Fibroblast of pulmonary artery (primary cell): ENCODE results near the gene NCAPH2.

ENCODE experiments used
- DNase-seq: peaks from one replicate; pipeline ENCODE4 v3.0.0-alpha.2; 2010; ENCODE audit warnings: low read depth
- H3K4me3 ChIP-seq: replicated peaks from 2 replicates; pipeline ENCODE4 v1.5.1; 2011; ENCODE audit warnings: low read depth, mild to moderate bottlenecking, control low read depth, low read length, moderate library complexity
- CTCF ChIP-seq: IDR thresholded peaks from 2 replicates; pipeline ENCODE4 v1.5.1; 2011; ENCODE audit warnings: mild to moderate bottlenecking, control low read depth, low read length, inconsistent platforms; ENCODE audit errors: missing control alignments

NCAPH2 gene

DNA sequence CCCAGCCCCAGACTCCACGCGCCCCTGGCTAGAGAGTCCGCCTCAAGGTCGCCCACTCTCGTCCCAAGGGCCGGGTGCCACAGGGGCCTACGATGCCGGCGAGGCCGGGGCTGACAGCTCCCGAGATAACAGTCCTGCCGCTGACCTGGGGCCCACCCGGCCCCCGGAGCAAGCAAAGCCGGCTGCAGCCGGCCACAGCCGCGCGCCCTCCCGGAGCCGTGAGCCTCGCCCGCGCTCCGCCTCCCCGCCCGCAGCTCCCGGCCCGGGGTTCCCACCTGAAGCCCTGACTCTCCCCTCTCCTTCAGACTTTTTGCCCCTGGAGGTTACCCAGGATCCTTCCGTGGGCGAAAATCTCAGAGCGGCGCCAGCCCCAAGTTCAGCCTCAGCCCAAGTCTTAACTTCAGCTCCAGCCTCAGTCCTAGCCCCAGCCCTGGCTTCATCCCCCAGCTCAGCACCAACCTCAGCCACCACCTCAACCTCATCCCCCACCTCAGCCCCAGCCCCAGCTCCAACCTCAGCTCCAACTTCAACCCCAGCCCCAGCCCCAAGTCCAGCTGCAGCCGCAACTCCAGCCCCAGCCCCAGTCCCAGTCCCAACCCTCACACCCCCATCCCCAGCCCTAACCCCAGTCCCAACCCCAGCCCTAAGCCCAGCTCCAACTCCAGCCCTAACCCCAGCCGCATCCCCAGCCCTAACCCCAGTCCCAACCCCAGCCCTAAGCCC, 39.4 kb downstream of the NCAPH2 start:
- DNase-seq: no peak
- no peak overlapping the region for H3K4me3 ChIP-seq
- no peak for TF ChIP-seq CTCF

DNA sequence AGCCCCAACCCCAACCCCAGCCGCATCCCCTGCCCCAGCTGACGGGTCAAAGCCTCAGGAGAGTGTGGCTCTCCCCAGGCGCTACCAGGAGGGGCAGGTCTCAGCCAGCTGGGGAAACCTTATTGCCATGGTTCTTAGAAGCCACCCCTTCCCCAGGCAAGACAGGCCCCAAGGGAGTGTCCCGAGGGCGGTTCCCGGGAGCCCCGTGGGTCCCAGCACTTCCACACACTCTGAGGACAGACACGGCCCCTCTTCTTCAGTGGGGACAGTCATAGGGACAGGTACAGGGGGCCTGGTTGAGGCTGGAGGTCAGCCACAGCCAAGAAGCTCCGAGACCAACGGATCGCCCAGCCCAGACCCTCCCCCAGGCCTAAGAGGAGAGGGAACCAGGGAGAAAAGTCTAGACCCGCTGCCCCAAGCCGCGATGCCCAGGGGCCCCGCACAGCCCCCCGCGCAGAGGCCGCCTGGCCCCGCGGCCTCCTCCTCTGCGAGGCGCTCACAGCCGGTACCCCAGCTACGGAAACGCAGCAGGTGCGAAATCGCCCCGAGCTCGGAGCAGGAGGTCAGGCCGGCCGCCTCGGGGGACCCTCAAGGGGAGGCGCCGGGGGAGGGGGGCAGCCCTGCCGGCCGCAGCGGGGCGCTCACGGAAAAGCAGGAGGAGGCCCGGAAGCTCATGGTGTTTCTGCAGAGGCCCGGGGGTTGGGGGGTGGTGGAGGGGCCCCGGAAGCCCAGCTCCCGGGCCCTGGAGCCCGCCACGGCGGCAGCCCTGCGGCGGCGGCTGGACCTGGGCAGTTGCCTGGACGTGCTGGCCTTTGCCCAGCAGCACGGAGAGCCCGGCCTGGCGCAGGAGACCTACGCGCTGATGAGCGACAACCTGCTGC, 40.3 kb downstream of the NCAPH2 start:
- no peak for DNase-seq
- no peak overlapping the region for H3K4me3 ChIP-seq
- TF ChIP-seq CTCF: no peak

DNA sequence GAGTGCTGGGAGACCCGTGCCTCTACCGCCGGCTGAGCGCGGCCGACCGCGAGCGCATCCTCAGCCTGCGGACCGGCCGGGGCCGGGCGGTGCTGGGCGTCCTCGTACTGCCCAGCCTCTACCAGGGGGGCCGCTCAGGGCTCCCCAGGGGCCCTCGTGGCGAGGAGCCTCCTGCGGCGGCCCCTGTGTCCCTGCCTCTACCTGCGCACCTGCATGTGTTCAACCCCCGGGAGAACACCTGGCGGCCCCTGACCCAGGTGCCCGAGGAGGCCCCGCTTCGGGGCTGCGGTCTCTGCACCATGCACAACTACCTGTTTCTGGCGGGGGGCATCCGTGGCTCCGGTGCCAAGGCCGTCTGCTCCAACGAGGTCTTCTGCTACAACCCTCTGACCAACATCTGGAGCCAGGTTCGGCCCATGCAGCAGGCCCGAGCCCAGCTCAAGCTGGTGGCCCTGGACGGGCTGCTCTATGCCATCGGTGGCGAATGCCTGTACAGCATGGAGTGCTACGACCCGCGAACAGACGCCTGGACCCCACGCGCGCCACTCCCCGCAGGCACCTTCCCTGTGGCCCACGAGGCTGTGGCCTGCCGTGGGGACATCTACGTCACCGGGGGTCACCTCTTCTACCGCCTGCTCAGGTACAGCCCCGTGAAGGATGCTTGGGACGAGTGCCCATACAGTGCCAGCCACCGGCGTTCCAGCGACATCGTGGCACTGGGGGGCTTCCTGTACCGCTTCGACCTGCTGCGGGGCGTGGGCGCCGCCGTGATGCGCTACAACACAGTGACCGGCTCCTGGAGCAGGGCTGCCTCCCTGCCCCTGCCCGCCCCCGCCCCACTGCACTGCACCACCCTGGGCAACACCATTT, 41.1 kb downstream of the NCAPH2 start:
- no peak overlapping the region for H3K4me3 ChIP-seq
- DNase-seq: no peak
- no peak for TF ChIP-seq CTCF

DNA sequence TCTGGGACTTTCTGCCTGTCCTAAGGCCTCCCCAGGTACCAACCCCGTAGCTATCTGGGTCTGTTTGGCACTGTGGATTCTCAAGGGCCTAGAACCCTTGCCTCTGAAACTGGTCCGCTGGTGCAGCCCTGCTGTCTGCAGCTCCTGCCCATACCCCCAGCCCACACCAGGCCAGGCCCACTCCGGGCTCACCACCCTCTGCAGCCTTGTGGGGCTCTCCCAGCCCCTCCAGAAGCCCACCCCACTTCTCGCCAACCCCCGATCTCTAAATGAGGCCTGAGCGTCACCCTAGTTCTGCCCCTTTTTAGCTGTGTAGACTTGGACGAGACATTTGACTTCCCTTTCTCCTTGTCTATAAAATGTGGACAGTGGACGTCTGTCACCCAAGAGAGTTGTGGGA, 42.4 kb downstream of the NCAPH2 start:
- no peak for TF ChIP-seq CTCF
- DNase-seq: no peak
- no peak overlapping the region for H3K4me3 ChIP-seq

GRCh38 chr22:50551160-50551752, 43.2 kb downstream of the NCAPH2 start:
- DNase-seq: no peak
- TF ChIP-seq CTCF: no peak
- H3K4me3 ChIP-seq: no peak overlapping the region

DNA sequence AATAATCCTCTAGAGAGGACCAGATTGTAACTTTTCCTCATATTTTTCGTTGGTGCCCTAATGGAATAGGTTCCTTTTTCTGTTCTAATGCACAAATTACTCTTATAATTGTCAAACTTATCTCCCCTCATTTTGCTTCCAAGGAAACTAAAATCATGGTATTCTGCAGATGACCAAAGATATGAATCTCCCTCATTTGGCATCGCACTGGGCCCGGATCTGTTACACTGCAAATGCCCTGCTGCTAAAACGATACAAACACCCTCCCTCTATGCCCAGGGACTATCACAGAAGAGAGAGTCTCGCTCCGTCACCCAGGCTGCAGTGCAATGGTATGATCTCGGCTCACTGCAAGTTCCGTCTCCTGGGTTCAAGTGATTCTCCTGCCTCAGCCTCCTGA, 45.3 kb downstream of the NCAPH2 start:
- no peak for DNase-seq
- TF ChIP-seq CTCF: no peak
- no peak overlapping the region for H3K4me3 ChIP-seq
